Astrocyte (in vitro differentiated cells and primary cell): Measurements from ENCODE around the gene TRMT10A. TPM values are rescaled to one million over a fixed set of nuclear protein-coding genes. Genes with fewer than 3 reads are reported as not detected.

Source experiments
- DNase-seq: peaks from one replicate; pipeline ENCODE4 v3.0.0-alpha.2; 2010; ENCODE audit warnings: low read depth
- FAIRE-seq: peaks from 2 replicates; lab custom pipeline; 2011; peaks lifted over from hg19 to GRCh38; lab: Jason Lieb, UNC
- H2AFZ ChIP-seq: 2 replicates; pipeline ENCODE4 v1.6.0; 2012; ENCODE audit warnings: low read depth, low read length, inconsistent platforms
- H3K27ac ChIP-seq: 2 replicates; pipeline ENCODE4 v1.5.1; 2011; ENCODE audit warnings: low read depth, low read length, inconsistent platforms
- H3K27me3 ChIP-seq: 2 replicates; pipeline ENCODE4 v1.6.0; 2011; ENCODE audit warnings: low read length, inconsistent platforms; ENCODE audit not compliant: insufficient read depth
- H3K36me3 ChIP-seq: 2 replicates; pipeline ENCODE4 v1.5.1; 2011; ENCODE audit warnings: low read length, inconsistent platforms; ENCODE audit not compliant: insufficient read depth
- H3K4me1 ChIP-seq: 2 replicates; pipeline ENCODE4 v1.5.1; 2011; ENCODE audit warnings: low read length, inconsistent platforms; ENCODE audit not compliant: insufficient read depth
- H3K4me2 ChIP-seq: 2 replicates; pipeline ENCODE4 v1.6.0; 2012; ENCODE audit warnings: low read length, inconsistent platforms
- H3K4me3 ChIP-seq: 2 replicates; pipeline ENCODE4 v1.5.1; 2011; ENCODE audit warnings: low read depth, mild to moderate bottlenecking, low read length, inconsistent platforms; ENCODE audit not compliant: insufficient read depth
- H3K79me2 ChIP-seq: 2 replicates; pipeline ENCODE4 v1.6.0; 2012; ENCODE audit warnings: mild to moderate bottlenecking, low read length, inconsistent platforms; ENCODE audit not compliant: insufficient read depth
- H3K9ac ChIP-seq: 2 replicates; pipeline ENCODE4 v1.6.0; 2012; ENCODE audit warnings: mild to moderate bottlenecking, low read length, inconsistent platforms
- H3K9me3 ChIP-seq: 2 replicates; pipeline ENCODE4 v1.5.1; 2012; ENCODE audit warnings: low read depth, mild to moderate bottlenecking, low read length, inconsistent platforms; ENCODE audit not compliant: insufficient read depth
- H4K20me1 ChIP-seq: 2 replicates; pipeline ENCODE4 v1.6.0; 2012; ENCODE audit warnings: low read length, inconsistent platforms; ENCODE audit not compliant: insufficient read depth
- H3K27ac Mint-ChIP-seq: one replicate; pipeline ENCODE4 v1.8.0; 2021; ENCODE audit warnings: mild to moderate bottlenecking, mixed read lengths; ENCODE audit not compliant: unreplicated experiment
- H3K27me3 Mint-ChIP-seq: one replicate; pipeline ENCODE4 v1.8.0; 2021; ENCODE audit warnings: low read depth, mixed read lengths; ENCODE audit not compliant: unreplicated experiment
- H3K36me3 Mint-ChIP-seq: one replicate; pipeline ENCODE4 v1.8.0; 2021; ENCODE audit warnings: low read depth, mixed read lengths; ENCODE audit not compliant: unreplicated experiment
- H3K4me1 Mint-ChIP-seq: one replicate; pipeline ENCODE4 v1.8.0; 2021; ENCODE audit warnings: low read depth, mixed read lengths; ENCODE audit not compliant: unreplicated experiment
- H3K4me3 Mint-ChIP-seq: one replicate; pipeline ENCODE4 v1.8.0; 2021; ENCODE audit warnings: mild to moderate bottlenecking, moderate library complexity, mixed read lengths; ENCODE audit not compliant: unreplicated experiment
- H3K9me3 Mint-ChIP-seq: one replicate; pipeline ENCODE4 v1.8.0; 2021; ENCODE audit warnings: mild to moderate bottlenecking, mixed read lengths; ENCODE audit not compliant: unreplicated experiment
- EZH2 ChIP-seq: IDR thresholded peaks from 2 replicates; pipeline ENCODE4 v1.6.1; 2012; ENCODE audit warnings: mild to moderate bottlenecking, low read length, inconsistent platforms; ENCODE audit not compliant: insufficient read depth
- total RNA-seq: library from RNA; stranded (reverse); gene quantifications from 2 replicates; pipeline ENCODE4 v1.2.1, GENCODE V29; 2021
- TF ChIP-seq, protein P1 (sequence below): IDR thresholded peaks from 2 replicates; pipeline ENCODE4 v1.5.1; 2011; ENCODE audit warnings: low read depth, mild to moderate bottlenecking, inconsistent platforms, low read length, moderate library complexity; ENCODE audit not compliant: insufficient read depth

Gene TRMT10A
- total RNA-seq, 1 donor from 2014 or later: 11.8 TPM

DNA sequence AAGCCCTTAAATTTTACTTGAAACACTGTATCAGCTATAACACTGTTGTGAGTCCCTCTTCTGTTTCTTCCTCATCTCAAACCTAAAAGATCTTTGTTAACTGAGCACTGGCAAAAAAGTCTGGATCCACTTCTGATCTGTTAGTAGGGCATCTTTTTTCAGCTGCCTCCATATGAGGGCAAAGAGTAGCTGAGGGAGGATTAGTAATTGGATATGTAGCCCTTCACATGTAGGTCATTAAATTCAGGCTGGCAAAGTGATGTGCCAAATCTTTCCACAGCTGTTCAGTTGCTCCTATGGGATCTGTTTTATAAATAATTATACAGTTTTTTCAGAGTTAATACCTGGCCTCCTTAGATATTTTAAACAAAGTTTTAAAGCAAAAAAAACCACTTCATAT, 1.1 kb upstream of the TRMT10A start:
- H3K36me3 ChIP-seq: no peaks in the 10 kb centered on the region
- H3K27me3 ChIP-seq: no peaks in the 10 kb centered on the region
- H2AFZ ChIP-seq: no peak overlapping the region
- H3K4me2 ChIP-seq: no peak overlapping the region
- H3K4me1 ChIP-seq: no peaks in the 10 kb centered on the region
- H3K4me1 Mint-ChIP-seq: peaks cover 1% of the 10 kb centered on the region
- H3K9ac ChIP-seq: no peak overlapping the region
- H3K9me3 ChIP-seq: no peaks in the 10 kb centered on the region
- H3K27me3 Mint-ChIP-seq: no peaks in the 10 kb centered on the region
- no peaks in the 10 kb centered on the region for H3K36me3 Mint-ChIP-seq
- H4K20me1 ChIP-seq: no peaks in the 10 kb centered on the region
- no peak overlapping the region for H3K4me3 ChIP-seq
- no peak for TF ChIP-seq EZH2
- TF ChIP-seq, protein P1, sequence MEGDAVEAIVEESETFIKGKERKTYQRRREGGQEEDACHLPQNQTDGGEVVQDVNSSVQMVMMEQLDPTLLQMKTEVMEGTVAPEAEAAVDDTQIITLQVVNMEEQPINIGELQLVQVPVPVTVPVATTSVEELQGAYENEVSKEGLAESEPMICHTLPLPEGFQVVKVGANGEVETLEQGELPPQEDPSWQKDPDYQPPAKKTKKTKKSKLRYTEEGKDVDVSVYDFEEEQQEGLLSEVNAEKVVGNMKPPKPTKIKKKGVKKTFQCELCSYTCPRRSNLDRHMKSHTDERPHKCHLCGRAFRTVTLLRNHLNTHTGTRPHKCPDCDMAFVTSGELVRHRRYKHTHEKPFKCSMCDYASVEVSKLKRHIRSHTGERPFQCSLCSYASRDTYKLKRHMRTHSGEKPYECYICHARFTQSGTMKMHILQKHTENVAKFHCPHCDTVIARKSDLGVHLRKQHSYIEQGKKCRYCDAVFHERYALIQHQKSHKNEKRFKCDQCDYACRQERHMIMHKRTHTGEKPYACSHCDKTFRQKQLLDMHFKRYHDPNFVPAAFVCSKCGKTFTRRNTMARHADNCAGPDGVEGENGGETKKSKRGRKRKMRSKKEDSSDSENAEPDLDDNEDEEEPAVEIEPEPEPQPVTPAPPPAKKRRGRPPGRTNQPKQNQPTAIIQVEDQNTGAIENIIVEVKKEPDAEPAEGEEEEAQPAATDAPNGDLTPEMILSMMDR: no peak
- no peak for DNase-seq
- no peaks in the 10 kb centered on the region for H3K79me2 ChIP-seq
- no peak overlapping the region for H3K27ac ChIP-seq
- H3K27ac Mint-ChIP-seq: no peak overlapping the region
- H3K4me3 Mint-ChIP-seq: no peak overlapping the region
- FAIRE-seq: no peak
- no peaks in the 10 kb centered on the region for H3K9me3 Mint-ChIP-seq

DNA sequence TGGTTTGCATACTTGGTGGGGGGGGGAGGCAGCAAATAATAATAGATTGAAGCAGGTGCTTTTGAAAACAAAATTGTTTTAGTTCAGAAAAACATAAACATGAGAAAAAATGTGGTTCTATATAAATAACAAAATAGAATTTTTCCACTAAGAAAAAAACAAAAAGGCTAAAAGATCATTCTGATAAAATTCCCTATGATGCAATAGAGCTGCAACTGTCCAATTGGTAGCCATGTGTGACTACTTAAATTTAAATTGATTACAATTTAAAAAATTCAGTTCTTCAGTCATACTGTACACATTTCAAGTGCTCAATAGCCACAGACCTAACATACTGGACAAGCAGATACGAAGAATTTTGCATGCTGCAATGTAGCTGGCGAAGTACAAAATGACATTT, 11.0 kb downstream of the TRMT10A start:
- Histone ChIP-seq H3K4me1 (no peaks in the 10 kb centered on the region), H3K9ac (no peak overlapping the region), H3K9me3 (no peaks in the 10 kb centered on the region), H3K27me3 (no peaks in the 10 kb centered on the region), H2AFZ (no peak overlapping the region), H3K27ac (no peak overlapping the region), H3K36me3 (no peaks in the 10 kb centered on the region), H3K79me2 (no peaks in the 10 kb centered on the region), H3K4me2 (no peak overlapping the region), H3K4me3 (no peak overlapping the region), H4K20me1 (no peaks in the 10 kb centered on the region)
- no peaks in the 10 kb centered on the region for H3K4me1 Mint-ChIP-seq
- FAIRE-seq: no peak
- H3K27me3 Mint-ChIP-seq: no peaks in the 10 kb centered on the region
- no peak overlapping the region for H3K27ac Mint-ChIP-seq
- no peak overlapping the region for H3K4me3 Mint-ChIP-seq
- no peaks in the 10 kb centered on the region for H3K36me3 Mint-ChIP-seq
- TF ChIP-seq EZH2: no peak
- TF ChIP-seq, protein P1: no peak
- H3K9me3 Mint-ChIP-seq: no peaks in the 10 kb centered on the region
- DNase-seq: no peak

DNA sequence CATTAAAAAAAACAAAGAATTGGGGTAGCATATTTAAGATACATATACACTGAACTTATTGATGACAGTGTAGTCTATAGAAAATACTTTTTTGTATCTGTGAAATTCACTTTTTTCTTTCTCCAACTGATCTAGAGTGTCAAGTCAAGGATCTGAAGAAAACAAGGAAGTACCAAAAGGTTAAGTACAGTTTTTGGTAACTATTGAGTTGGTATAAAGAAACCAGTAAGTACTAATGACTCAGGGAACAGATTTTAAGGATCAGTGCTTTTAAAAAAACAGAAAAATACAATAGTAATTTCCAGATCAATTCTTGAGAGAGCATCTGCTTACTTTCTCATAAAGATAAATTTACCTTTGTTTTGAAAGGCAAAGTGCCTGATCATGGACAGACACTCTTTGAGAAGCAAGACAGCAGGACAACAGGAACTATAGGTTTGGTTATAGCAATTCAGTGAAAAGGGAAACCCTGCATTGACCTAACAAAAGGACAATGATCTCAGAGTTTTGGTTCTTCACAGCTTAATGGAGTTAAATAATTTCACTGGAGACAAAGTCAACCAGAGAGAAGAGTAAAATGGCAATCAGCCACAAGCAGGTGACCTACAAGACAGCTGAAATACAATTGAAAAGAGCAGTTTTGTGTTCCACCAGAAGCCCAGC, 23.4 kb downstream of the TRMT10A start:
- Mint-ChIP-seq H3K27ac (no peak overlapping the region), H3K36me3 (no peaks in the 10 kb centered on the region), H3K9me3 (peaks cover 3% of the 10 kb centered on the region), H3K4me3 (no peak overlapping the region), H3K27me3 (no peaks in the 10 kb centered on the region), H3K4me1 (no peaks in the 10 kb centered on the region)
- TF ChIP-seq, protein P1: no peak
- no peak for TF ChIP-seq EZH2
- Histone ChIP-seq H3K36me3 (no peaks in the 10 kb centered on the region), H3K79me2 (no peaks in the 10 kb centered on the region), H3K4me2 (no peak overlapping the region), H3K9ac (no peak overlapping the region), H3K27ac (no peak overlapping the region), H3K9me3 (no peaks in the 10 kb centered on the region), H3K4me1 (no peaks in the 10 kb centered on the region), H4K20me1 (no peaks in the 10 kb centered on the region), H2AFZ (no peak overlapping the region), H3K27me3 (no peaks in the 10 kb centered on the region), H3K4me3 (no peak overlapping the region)
- DNase-seq: no peak
- FAIRE-seq: no peak
